H1 (cell line): Measurements from ENCODE around the gene MAFB.

Experiments
- CREB1 ChIP-seq: IDR thresholded peaks from 2 replicates; pipeline ENCODE4 v1.6.1; 2012; ENCODE audit warnings: inconsistent platforms
- EZH2 ChIP-seq: fragments of 200-600 bp; sonication (generic); IDR thresholded peaks from 2 replicates; pipeline ENCODE4 v1.7.1; 2012; ENCODE audit warnings: low read depth, mild to moderate bottlenecking, moderate library complexity, low read length, inconsistent platforms; ENCODE audit not compliant: severe bottlenecking
- POLR2A ChIP-seq, 2 experiments: IDR thresholded peaks; 1 replicate in 1 of 2; 2 replicates in 1 of 2; pipeline ENCODE4 v1.6.1; 2011; ENCODE audit warnings: low read depth in 2 of 2, low read length in 2 of 2, mild to moderate bottlenecking in 2 of 2; ENCODE audit errors: control extremely low read depth in 1 of 2
- SP2 ChIP-seq: IDR thresholded peaks from 2 replicates; pipeline ENCODE4 v1.6.1; 2012; ENCODE audit warnings: mild to moderate bottlenecking, low read length, inconsistent platforms
- SUZ12 ChIP-seq: fragments of 200-600 bp; sonication (generic); IDR thresholded peaks from 2 replicates; pipeline ENCODE4 v1.6.1; 2012; ENCODE audit warnings: mild to moderate bottlenecking, inconsistent platforms, low read length, moderate library complexity, mixed read lengths
- TAF1 ChIP-seq: IDR thresholded peaks from 2 replicates; pipeline ENCODE4 v1.6.1; 2011; ENCODE audit warnings: mild to moderate bottlenecking, low read depth, low read length
- YY1 ChIP-seq: IDR thresholded peaks from 2 replicates; pipeline ENCODE4 v1.6.1; 2011; ENCODE audit warnings: low read depth, mild to moderate bottlenecking, low read length
- TF ChIP-seq, protein P1 (sequence below), 3 experiments: IDR thresholded peaks; 1 replicate in 2 of 3; 2 replicates in 1 of 3; pipeline versions ENCODE4 v1.5.1 to v1.6.1; 2011; ENCODE audit warnings: low read length in 3 of 3, mild to moderate bottlenecking in 3 of 3, inconsistent platforms in 2 of 3, low read depth in 1 of 3, moderate library complexity in 1 of 3; ENCODE audit not compliant: insufficient read depth in 1 of 3; ENCODE audit errors: control extremely low read depth in 1 of 3

- TF ChIP-seq YY1, result no peak
- no peak for TF ChIP-seq SP2
- TF ChIP-seq CREB1, result no peak
- TF ChIP-seq, protein P1, sequence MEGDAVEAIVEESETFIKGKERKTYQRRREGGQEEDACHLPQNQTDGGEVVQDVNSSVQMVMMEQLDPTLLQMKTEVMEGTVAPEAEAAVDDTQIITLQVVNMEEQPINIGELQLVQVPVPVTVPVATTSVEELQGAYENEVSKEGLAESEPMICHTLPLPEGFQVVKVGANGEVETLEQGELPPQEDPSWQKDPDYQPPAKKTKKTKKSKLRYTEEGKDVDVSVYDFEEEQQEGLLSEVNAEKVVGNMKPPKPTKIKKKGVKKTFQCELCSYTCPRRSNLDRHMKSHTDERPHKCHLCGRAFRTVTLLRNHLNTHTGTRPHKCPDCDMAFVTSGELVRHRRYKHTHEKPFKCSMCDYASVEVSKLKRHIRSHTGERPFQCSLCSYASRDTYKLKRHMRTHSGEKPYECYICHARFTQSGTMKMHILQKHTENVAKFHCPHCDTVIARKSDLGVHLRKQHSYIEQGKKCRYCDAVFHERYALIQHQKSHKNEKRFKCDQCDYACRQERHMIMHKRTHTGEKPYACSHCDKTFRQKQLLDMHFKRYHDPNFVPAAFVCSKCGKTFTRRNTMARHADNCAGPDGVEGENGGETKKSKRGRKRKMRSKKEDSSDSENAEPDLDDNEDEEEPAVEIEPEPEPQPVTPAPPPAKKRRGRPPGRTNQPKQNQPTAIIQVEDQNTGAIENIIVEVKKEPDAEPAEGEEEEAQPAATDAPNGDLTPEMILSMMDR (IDR thresholded peaks at IDR 0.05; ENCODE audit: control extremely low read depth in 1 of 3, insufficient read depth in 1 of 3, low read depth in 1 of 3, low read length in 3 of 3), result no peak
- no peak for TF ChIP-seq POLR2A (IDR thresholded peaks at IDR 0.05; ENCODE audit: control extremely low read depth in 1 of 2, low read depth in 2 of 2, low read length in 2 of 2)
- no peak for TF ChIP-seq TAF1
- no peak for TF ChIP-seq SUZ12
- no peak for TF ChIP-seq EZH2
These were observed 30.1 kb upstream of the MAFB start for GRCh38 chr20:40718982-40719729.
